Endometrial microvascular endothelial cells (primary cell): ENCODE data around the gene CTDSP1. TPM values are rescaled to one million over a fixed set of nuclear protein-coding genes. Genes with fewer than 3 reads are reported as not detected.

ENCODE experiments used
- in situ Hi-C: cut with HindIII; loops from 2 replicates; pipeline ENCODE4 v1.10.0; 2017; ENCODE audit warnings: low sequenced_read_pairs, low pct_unique_long_range_greater_than_20kb; ENCODE audit errors: inconsistent ontology term
- total RNA-seq: library from RNA; depleted of rRNA; stranded (reverse); fragments of >200 nt; gene quantifications from one replicate; pipeline ENCODE4 v1.2.3, GENCODE V29; 2015; ENCODE audit errors: inconsistent ontology term

The CTDSP1 gene
- total RNA-seq, 1 donor from 2014 or later: 76.4 TPM

- in situ Hi-C loops: no loop called here
Observed at GRCh38 chr2:218407717-218408116, 8.0 kb downstream of the CTDSP1 start.

- in situ Hi-C loops: no loop called here
Observed at GRCh38 chr2:218418321-218418716, 18.7 kb downstream of the CTDSP1 start.

DNA sequence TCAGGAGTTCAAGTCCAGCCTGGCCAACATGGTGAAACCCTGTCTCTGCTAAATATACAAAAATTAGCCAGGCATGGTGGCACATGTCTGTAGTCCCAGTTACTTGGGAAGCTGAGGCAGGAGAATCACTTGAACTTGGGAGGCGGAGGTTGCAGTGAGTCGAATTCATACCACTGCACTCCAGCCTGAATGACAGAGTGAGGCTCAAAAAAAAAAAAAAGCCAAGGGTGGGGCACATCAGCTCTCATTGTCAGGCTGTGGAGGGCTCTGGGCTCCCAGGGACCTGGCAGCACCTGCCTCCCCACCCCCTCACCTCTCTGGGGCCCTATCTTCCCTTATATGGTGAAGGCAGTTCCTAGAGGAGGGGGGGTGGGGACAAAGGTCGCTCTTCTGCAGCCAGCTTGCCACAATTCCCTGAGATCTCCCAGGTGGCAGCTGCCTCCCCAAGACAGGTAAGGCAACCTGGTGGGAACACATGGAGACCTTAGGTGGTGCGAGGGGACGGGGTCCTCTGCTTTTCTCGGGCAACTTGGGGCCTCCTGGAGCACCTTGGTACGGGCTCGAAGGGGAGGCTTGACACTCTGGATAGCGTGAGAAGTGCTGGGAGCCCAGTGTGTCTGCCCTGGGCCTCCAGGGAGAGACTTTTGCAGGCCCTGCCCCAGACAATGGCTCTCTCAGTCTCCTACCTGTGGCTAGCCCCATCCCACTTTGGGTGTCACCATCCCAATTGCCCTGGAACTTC is 19.2 kb downstream of the CTDSP1 start, which contains the start of gene VIL1:
Gene VIL1 (plus strand): TSS at position 407 of the 742 bp plus-strand sequence. CDS start 4,656 bp downstream, outside the sequence.
- in situ Hi-C loops: no loop called here

DNA sequence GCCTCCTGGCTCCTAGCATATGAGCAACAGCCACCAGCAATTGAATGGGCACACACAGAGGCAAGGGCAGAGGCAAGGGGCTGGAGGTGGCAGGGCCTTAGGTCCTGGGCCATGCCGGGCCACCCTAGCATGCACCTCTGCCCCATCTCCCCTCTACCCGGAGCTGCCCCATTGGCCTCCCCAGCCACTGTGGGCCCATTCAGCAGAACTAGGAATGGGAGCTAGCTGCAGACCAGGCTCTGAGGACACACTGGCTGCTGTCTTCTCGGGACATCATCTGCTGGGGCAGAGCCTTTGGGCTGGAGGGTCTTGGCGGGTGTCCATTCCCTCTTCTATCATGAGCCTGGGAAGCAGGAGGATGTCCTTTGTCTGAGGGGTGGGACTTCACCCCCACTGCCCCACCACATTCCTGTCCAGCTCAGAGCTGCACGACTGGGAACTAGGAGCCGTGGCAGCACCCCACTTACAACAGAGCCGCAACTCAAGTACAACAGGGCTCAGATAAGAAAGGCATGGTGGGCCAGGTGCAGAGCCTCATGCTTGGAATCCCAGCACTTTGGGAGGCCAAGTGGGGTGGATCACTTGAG is 20.1 kb downstream of the CTDSP1 start:
- in situ Hi-C loops: no loop called here

- in situ Hi-C loops: no loop called here
Observed at GRCh38 chr2:218421027-218421426, 21.4 kb downstream of the CTDSP1 start.

DNA sequence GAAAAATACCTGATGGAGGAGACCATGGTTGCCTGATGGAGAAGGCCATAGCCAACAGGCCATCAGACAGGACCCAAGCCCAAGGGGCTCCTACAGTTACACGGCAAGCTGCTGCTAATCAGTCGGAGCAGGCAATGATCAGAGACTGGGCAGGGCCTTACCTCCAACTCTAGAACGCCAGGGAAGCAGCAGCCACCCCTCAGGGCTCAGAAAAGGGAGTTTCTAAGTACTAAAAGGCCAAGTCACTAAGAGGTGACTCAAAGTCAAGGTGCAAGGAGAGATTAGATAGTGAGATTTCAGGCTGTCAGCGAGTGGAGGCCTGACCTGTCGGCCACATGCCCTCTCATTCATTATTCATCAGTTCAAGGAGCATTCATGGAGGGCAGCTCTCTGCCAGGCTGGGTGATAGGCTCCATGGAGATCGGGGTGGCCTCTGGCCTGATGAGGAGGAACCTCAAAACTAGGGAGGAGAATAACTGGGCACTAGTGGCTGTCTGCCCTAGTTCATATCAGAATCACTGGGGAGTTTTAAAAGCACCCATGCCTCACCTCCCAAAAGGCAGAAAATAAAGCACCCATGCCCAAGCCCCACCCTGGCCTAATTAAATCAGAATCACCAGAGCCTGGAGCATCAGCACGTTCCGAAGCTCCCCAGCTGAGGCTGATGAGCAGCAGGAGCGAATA is 22.9 kb downstream of the CTDSP1 start:
- in situ Hi-C loops: no loop called here

DNA sequence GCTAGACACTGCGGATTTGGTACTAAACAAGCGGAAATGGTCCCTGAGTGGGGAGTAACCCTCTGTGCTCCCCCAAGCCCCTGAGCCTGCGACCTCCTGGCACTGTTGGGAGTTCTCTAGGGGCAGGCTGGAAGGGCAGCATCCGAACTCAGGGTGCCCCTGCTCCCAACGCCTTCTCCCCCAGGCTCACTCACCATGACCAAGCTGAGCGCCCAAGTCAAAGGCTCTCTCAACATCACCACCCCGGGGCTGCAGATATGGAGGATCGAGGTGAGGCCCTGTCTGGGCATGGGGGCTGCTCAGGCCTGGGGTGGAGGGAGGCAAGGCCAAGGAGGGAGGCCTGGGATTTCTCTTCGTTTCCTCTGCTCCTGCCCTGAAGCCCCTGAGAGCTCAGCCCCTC is 23.9 kb downstream of the CTDSP1 start:
- in situ Hi-C loops: no loop called here

DNA sequence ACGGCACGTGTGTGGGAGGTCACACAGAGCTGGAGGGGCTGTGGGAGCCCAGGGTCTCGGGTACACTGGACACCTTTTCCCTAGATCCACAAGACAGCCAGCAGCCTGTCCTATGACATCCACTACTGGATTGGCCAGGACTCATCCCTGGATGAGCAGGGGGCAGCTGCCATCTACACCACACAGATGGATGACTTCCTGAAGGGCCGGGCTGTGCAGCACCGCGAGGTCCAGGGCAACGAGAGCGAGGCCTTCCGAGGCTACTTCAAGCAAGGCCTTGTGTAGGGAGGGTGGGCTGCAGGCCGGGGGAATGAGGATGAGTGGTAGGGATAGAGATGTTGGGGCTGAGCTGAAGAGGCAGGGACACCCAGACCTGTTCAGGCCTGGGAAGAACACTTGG is 25.9 kb downstream of the CTDSP1 start:
- in situ Hi-C loops: no loop called here

- in situ Hi-C loops: no loop called here
Observed at GRCh38 chr2:218427741-218428140, 28.1 kb downstream of the CTDSP1 start.

DNA sequence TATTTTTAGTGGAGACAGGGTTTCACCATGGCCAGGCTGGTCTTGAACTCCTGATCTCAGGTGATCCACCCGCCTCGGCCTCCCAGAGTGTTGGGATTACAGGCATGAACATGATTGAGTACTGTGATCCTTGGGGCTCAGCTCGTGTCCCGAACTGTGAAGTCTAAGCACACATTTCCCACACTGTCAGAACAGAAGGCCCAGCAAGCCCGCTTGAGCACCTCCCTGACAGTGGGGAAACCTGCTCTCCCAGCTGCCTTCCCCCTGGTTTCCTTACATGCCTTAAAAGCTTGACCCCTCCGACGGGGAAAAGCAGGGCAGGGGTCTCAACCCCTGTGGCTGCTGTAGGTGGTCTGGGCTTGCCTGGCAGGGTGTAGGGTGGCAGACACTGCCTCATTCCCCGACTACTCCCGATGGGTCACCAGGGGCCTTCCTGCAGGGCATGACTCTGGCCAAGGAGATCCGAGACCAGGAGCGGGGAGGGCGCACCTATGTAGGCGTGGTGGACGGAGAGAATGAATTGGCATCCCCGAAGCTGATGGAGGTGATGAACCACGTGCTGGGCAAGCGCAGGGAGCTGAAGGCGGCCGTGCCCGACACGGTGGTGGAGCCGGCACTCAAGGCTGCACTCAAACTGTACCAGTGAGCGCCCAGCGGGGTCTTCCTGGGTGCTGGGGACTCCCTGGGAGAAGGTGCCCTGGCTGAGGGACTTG is 29.3 kb downstream of the CTDSP1 start:
- in situ Hi-C loops: no loop called here

DNA sequence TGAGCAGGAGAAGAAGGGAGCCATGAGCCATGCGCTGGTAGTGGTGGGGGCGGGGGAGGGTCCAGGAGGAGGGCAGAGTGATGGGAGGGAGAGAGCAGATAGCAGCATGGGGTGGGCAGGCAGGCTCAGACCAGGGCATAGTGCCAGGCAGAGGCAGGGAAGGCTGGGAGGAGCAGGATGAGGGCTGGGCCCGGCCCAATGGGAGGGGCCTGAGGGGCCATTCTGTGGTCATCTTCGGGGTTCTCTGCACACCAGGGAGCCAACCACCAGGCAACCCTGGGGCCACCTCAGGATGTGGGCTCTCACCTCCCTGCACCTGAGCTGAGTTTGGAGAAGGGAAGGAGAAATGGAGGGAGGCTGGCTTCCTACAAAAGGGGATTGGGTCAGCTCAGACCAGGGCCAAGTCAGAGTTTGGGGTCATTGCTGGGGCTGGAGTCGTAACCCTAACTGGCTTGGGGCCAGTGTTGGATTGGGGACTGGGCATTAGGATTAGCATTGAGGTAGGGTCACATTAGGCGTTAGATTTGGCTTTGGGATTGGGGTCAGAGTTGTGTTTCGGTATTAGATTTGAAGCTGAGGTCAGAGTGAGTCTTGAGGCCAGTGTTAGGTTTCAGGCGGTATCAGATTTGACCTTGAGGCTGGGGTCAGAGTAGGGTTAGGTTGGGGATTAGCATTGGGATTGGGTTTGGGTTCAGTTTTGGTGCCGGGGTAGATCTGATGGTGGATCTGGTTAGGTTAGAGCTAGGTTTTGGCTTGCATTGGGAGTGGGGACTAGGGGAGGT is 30.4 kb downstream of the CTDSP1 start:
- in situ Hi-C loops: no loop called here

DNA sequence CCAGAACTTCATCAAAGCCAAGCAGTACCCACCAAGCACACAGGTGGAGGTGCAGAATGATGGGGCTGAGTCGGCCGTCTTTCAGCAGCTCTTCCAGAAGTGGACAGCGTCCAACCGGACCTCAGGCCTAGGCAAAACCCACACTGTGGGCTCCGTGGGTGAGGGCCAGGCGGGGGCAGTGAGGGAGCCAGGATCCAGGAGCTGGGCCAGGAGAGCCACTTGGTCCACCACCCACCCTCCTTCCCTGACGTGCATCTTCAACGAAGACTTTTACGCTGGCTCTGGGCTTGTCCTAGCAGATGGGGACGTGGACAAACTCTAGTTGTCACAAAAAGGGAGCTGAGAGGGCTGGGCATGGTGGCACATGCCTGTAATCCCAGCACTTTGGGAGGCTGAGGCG is 31.1 kb downstream of the CTDSP1 start:
- in situ Hi-C loops: no loop called here

- in situ Hi-C loops: no loop called here
Observed at GRCh38 chr2:218431878-218432277, 32.2 kb downstream of the CTDSP1 start.

GRCh38 chr2:218432676-218433365 is 33.2 kb downstream of the CTDSP1 start:
- in situ Hi-C loops: no loop called here

- in situ Hi-C loops: no loop called here
Observed at GRCh38 chr2:218434456-218434855, 34.8 kb downstream of the CTDSP1 start.

DNA sequence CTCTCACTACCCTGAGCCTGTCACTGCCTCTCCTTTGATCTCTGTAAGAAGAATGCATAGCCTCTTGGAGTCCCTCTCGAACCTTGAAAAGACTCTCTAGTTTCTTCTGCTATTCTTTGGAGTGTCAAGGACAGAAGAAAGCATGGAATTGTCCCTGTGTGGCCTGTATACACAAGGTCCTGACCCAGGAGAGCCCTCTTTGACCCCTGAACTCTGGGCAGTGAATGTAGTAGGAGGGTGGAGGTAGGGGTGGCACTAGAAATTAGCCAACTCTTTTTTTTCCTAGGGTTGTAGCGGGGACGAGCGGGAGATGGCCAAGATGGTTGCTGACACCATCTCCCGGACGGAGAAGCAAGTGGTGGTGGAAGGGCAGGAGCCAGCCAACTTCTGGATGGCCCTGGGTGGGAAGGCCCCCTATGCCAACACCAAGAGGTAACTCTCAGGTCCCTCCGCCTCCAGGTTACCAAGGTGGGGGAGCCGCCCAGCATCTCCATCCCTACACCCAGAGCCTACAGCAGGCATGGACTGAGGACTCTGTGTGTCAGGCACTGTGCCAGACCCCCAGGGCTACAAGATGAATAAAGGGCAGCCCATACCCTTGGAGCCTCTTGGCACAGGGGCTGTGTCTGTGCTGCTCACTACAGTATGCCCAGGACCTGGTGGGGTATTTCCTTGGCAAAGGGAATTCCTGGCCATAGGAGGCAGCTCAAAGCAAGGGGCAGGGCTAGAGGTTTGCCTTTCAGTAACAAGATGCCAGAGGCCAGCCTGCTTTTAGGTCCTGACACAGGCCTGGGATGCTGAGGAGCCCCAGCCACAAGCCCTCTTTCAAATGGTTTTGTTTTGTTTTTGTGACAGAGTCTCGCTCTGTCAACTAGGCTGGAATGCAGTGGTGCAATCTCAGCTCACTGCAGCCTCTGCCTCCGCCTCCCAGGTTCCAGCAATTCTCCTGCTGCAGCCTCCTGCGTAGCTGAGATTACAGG is 35.6 kb downstream of the CTDSP1 start:
- in situ Hi-C loops: no loop called here

GRCh38 chr2:218436992-218437391 is 37.3 kb downstream of the CTDSP1 start:
- in situ Hi-C loops: no loop called here
